Right renal cortex interstitium (tissue), 3 donors: ENCODE results near the gene CNBD2. TPM values are rescaled to one million over a fixed set of nuclear protein-coding genes. Genes with fewer than 3 reads are reported as not detected.
"Not testable (repeated sequence)": the region's sequence is repeated elsewhere in the genome, so short reads cannot be mapped to it uniquely, and the experiment has no call there.

Experiments used
- DNase-seq, 3 donors: peaks; one replicate each; pipeline ENCODE4 v3.0.0-alpha.2; 2013; ENCODE audit warnings: low read depth in 3 of 3, low spot score in 2 of 3
- polyA plus RNA-seq, 3 donors: library from polyadenylated mRNA; unstranded; fragments of 120-200 nt; gene quantifications; one replicate each; pipeline ENCODE4 v1.2.1, GENCODE V29; 2013; ENCODE audit not compliant: insufficient read length in 3 of 3

The CNBD2 gene
- polyA plus RNA-seq, 3 donors: 0.56 to 0.82 (median 0.79) TPM

- DNase-seq: peak; percentile 62 to 80 (median 76)
Measured at GRCh38 chr20:36017048-36017951, 48.9 kb downstream of the CNBD2 start.

DNA sequence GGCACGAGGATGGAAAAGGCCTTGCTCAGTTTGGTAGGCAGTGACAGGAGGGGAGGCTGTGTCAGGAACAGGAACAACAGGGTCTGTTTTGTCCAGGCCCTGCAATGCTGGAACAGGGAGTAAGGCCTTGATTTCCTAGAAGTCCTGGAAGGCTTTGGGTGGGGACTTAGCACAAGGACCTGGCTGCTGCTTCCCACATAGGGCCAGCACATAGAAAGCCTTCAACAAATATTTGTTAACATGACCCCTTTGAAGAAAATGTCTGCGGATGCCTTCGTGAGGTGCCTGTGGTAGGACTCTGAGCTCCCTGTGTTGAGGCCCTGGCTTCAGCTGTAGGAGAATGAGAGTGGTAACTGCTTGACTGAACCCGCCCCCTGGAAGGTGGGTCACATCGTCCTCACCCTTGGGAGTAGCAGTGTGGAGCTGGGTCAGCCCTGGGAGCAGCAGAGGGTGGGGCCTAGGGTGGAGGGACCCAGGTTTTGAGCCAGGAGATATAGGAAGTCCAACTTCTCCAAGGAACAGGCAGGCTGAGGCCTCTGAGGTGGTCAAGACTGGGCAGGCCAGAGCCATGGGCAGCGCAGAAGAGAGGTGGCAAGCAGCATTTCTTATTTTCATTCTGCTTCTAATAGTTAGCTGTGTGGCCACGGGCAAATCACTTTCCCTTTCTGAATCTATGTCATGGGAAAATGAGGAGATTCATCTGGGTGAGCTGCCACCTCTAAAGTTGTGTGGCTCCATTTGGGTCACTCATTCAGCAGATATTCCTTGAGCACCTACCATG, 50.0 kb downstream of the CNBD2 start:
- DNase-seq: no peak

DNA sequence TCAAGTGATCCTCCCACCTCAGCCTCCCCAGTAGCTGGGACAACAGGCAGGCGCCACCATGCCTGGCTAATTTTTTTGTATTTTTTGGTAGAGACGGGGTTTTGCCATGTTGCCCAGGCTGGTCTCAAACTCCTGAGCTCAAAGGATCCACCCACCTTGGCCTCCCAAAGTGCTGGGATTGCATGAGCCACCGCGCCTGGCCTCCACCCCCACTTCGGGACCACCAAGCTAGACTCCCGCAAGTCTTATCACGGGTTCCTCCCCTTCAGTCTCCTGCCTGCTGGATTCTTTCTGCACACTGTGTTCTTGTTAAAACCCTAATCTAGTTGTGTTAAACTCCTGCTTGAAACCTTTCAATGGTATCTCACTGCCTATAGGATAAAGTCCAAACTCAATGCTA, 57.7 kb downstream of the CNBD2 start:
- not testable (repeated sequence) for DNase-seq

GRCh38 chr20:36028106-36028808, 59.9 kb downstream of the CNBD2 start:
- DNase-seq: no peak

DNA sequence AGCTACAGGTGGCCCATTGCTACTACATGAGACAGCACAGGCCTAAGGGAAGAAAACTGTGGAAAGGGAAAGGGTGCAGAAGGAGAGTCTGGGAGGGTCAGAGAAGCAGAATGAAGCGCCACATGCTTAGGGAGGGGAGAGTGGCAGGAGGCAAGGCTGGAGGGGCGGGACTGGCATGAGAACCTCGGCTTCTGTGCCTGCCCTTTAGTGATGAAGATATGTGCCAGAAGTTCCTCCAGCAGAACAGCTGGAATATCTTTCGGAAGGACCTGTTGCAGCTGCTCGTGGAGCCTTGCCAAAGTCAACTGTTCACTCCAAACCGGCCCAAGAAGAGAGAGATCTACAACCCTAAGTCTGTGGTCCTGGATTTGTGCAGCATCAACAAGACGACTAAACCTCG, 61.8 kb downstream of the CNBD2 start:
- peak in 1 of 3 donors; percentile 50 for DNase-seq

DNA sequence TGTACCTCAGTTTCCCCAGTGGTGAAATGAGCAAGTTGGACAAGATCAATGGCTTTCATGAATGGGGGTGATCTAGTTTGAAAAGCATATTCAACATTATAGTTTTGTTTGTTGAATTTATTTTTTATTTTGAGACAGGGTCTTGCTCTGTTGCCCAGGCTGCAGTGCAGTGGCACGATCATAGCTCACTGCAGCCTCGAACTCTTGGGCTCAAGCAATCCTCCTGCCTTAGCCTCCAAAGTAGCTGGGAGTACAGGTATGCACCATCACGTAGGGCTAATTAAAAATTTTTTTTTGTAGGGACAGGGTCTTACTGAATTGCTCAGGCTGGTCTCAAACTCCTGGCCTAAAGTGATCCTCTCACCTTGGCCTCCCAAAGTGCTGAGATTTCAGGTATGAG, 63.4 kb downstream of the CNBD2 start:
- no peak for DNase-seq

DNA sequence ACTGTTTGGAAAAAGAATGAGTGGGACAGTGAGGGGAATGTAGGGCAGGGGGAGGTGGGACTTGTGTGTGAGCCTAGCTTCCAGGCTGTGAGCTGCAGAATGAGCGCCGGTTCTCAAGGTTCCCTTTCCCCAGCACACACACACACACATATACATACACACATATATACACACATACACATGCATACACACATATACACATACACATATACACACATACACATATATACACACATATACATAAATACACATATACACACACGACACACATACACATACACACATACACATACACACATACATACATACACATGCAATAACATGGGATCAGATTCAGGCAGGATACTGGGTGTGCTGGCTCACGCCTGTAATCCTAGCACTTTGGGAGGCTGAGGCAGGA, 66.5 kb downstream of the CNBD2 start:
- DNase-seq: no peak

- DNase-seq: no peak
Measured at GRCh38 chr20:36035745-36036144, 67.4 kb downstream of the CNBD2 start.

GRCh38 chr20:36036688-36037087, 68.3 kb downstream of the CNBD2 start:
- no peak for DNase-seq

GRCh38 chr20:36040571-36040970, 72.2 kb downstream of the CNBD2 start:
- no peak for DNase-seq

DNA sequence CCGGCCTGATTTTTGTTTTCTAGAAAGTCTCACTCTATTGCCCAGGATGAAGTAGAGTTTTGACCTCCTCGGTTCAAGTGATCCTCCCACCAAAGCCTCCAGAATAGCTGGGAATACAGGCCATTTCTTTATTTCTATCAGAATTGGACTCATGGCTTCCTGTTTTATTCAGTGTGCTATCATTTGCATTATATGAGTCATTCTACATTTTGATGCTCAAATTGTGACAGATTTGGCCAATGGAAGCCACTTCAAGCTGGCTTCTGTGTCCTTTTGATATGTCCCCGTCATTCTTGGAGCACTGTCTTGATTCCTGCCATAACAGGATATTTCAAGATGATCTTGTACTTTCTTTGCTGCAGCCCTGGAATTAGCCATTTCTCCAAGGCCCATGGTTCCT, 75.1 kb downstream of the CNBD2 start:
- no peak for DNase-seq

- no peak for DNase-seq
Measured at GRCh38 chr20:36043892-36044515, 75.6 kb downstream of the CNBD2 start.

DNA sequence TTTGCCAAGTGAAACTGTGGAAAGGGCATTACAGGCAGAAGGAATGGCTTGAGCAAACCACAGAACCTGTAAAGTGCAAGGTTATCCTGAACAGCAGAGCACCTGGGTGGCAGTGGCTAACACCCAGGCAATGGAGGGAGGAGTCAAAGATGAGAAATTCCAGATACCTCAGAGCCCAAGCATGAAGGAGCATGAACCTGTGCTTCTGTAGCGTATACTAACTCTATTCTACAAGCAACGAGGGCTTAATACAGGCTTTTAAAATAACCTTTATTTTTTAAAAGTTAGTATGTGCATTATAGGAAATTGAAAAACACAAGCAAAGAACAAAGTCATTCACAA, 77.0 kb downstream of the CNBD2 start:
- DNase-seq: no peak

DNA sequence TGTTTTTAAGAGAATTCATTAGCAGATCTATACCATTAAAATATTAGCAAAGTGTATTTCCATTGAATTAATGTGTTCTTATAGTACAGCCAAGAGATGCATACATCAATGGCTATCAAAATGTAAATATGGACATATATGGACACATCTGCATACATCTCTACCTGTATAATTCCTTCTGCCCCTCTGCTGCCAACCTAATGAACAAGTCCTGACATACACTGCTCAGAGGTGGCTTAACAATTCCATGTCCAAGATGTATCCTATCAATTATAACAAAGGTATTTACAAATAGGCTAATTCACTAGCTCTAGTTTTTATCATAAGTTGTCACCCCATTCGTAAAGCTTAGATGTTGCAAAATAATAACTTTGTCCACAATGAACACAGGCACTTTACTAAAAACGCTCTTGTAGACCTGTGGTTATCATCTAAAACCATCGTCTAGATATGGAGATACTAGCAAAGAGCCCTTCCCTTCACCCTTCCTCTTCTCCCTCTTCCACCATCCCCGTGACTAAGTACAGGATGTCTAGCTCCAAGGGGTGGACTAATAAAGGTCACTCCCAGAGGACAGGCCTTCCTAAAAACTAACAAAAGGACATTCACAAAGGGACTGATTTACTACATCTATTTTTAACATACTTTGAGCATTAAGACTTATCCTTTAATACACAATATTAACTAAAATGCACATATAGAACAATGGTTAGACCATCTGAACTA, 77.8 kb downstream of the CNBD2 start:
- DNase-seq: not testable (repeated sequence)

- not testable (repeated sequence) for DNase-seq
Measured at GRCh38 chr20:36049408-36049807, 81.0 kb downstream of the CNBD2 start.

DNA sequence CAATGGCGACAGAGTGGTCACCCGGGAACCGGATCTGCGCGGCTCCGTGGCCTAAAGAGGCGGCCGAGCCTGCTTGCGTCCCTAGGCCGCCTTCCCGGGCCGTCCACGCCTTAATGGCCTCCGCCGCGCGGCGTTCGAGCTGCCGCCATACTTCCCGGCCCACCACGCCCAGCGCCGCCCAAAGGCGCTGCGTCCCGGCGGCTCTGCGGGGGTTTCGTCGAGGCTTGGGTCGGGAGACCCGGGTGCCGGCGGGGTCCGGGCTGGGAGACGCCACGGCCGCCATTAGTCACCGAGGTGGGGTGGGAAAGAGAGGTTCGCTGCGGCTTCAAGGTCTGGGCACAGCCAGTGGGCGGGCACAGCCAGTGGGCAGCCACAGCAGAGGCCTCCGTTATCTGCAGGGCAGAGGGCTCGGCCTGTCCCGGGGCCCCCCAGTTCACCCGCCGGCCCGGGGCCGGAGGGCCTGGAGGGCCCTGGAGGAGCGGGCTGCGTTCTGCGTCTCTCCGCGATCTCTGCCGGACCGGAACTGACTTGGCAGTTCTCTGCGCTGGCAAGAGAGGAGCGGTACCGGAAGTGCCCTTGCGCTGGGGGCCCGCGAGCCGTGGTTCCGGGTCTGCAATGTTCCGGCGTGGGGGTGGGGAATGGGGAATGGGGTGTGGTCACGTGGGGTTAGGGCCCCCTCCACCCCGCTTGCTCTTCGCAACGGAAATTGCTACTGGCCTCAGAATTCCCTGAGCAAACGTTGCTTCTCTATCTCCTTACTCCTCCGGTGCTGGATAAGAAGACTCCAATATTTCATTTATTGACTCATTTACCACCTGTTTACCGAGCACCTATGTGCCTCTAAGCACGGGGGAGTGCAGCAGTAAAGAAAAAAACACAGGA, 82.3 kb downstream of the CNBD2 start:
- DNase-seq: peak in 2 of 3 donors; percentile 74 to 76

DNA sequence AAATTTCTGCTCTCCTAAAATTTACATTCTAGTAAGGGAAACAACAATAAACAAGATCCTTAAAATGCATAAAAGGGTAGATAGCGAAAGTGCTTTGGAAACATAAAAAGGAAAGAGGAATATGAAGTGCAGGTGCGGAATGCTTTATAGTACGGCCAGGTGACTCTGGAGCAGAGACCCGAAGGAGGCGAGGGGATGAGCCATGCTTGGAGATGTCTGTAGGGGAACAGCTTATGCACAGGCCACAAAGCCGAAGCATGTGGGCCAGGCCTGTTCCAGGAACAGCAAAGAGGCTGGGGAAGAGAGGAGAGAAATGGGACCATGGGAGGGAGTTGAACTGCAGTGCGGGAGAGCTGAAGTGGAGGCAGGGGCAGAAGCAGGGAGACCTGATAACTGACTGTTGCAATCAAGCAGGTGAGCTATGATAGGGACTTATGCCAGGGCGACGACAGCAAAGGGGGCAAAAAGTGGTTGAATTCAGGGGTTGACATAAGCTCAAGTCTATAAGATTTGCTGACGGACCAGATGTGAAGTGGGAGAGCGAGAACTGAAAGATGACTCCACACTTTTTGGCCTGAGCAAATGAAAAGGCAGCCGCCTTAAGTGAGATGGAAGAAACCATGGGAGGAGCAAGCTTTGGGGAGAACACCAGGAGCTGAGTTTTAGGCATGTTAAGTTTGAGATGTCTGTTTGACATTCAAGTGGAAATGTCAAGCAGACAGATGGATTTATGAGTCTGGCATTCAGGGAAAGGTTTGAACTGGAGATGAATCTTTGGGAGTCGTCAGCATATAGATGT, 83.1 kb downstream of the CNBD2 start:
- no peak for DNase-seq

GRCh38 chr20:36052117-36052513, 83.7 kb downstream of the CNBD2 start:
- DNase-seq: no peak
